Fibroblast of lung (primary cell): ENCODE data around the gene KLHDC4. TPM values are rescaled to one million over a fixed set of nuclear protein-coding genes. Genes with fewer than 3 reads are reported as not detected.
A peak's percentile ranks its signal among the peaks of the same experiment; 100 is the strongest.

ENCODE experiments used
- DNase-seq, 2 donors: peaks; one replicate each; pipeline versions ENCODE4 v3.0.0 to v3.0.0-alpha.2; 2010; ENCODE audit warnings: low read depth in 2 of 2
- H2AFZ ChIP-seq: 2 replicates; pipeline ENCODE4 v1.5.1; 2012; ENCODE audit warnings: low read length, control low read depth, inconsistent platforms
- H3K27ac ChIP-seq: 2 replicates; pipeline ENCODE4 v1.5.1; 2011; ENCODE audit warnings: low read length, control low read depth; ENCODE audit not compliant: insufficient read depth
- H3K27me3 ChIP-seq: 2 replicates; pipeline ENCODE4 v1.5.1; 2011; ENCODE audit warnings: mild to moderate bottlenecking, low read length; ENCODE audit not compliant: control insufficient read depth, insufficient read depth
- H3K36me3 ChIP-seq: 2 replicates; pipeline ENCODE4 v1.5.1; 2011; ENCODE audit warnings: low read length; ENCODE audit not compliant: control insufficient read depth, insufficient read depth
- H3K4me1 ChIP-seq: 2 replicates; pipeline ENCODE4 v1.5.1; 2011; ENCODE audit warnings: low read length; ENCODE audit not compliant: control insufficient read depth, insufficient read depth; ENCODE audit errors: extremely low read depth
- H3K4me2 ChIP-seq: 2 replicates; pipeline ENCODE4 v1.5.1; 2011; ENCODE audit warnings: low read length, control low read depth; ENCODE audit not compliant: insufficient read depth; ENCODE audit errors: extremely low read depth
- H3K4me3 ChIP-seq, 4 experiments: fragments of 200-600 bp in 1 of 4; sonication (generic) in 1 of 4; replicated peaks in 1 of 4; 2 replicates each; pipeline ENCODE4 v1.5.1; 2011 to 2016; ENCODE audit warnings: low read length in 4 of 4, low read depth in 3 of 4, mild to moderate bottlenecking in 3 of 4, control low read depth in 2 of 4, inconsistent platforms in 1 of 4, mixed read lengths in 1 of 4; ENCODE audit not compliant: insufficient read depth in 1 of 4; ENCODE audit errors: control extremely low read depth in 1 of 4
- H3K79me2 ChIP-seq: 2 replicates; pipeline ENCODE4 v1.5.1; 2012; ENCODE audit warnings: mild to moderate bottlenecking, low read length, inconsistent platforms; ENCODE audit not compliant: control insufficient read depth, insufficient read depth
- H3K9ac ChIP-seq: 2 replicates; pipeline ENCODE4 v1.5.1; 2011; ENCODE audit warnings: mild to moderate bottlenecking, low read length, control low read depth; ENCODE audit not compliant: insufficient read depth
- H3K9me3 ChIP-seq: 2 replicates; pipeline ENCODE4 v1.5.1; 2012; ENCODE audit warnings: low read depth, low read length; ENCODE audit not compliant: control insufficient read depth, insufficient read depth
- H4K20me1 ChIP-seq: 2 replicates; pipeline ENCODE4 v1.5.1; 2011; ENCODE audit warnings: low read length; ENCODE audit not compliant: control insufficient read depth, insufficient read depth; ENCODE audit errors: extremely low read depth
- CTCF ChIP-seq, 2 donors: IDR thresholded peaks in 1 of 2; conservative IDR thresholded peaks in 1 of 2; 1 replicate in 1 of 2; 2 replicates in 1 of 2; pipeline ENCODE4 v1.5.1; 2011 to 2012; ENCODE audit warnings: low read length in 2 of 2, control low read depth in 1 of 2, inconsistent platforms in 1 of 2, low read depth in 1 of 2, mild to moderate bottlenecking in 1 of 2
- EZH2 ChIP-seq: IDR thresholded peaks from 2 replicates; pipeline ENCODE4 v1.5.1; 2012; ENCODE audit warnings: low read length, control low read depth, mild to moderate bottlenecking; ENCODE audit errors: missing control alignments
- polyA plus RNA-seq, 2 donors: library from polyadenylated mRNA; depleted of rRNA in 1 of 2; stranded (reverse) in 1 of 2; unstranded in 1 of 2; fragments of >200 nt; gene quantifications; 2 replicates each; pipeline ENCODE4 v1.2.1, GENCODE V29; 2011 to 2012; ENCODE audit warnings: missing spikeins in 1 of 2
- total RNA-seq: library from RNA; depleted of rRNA; stranded (reverse); fragments of >200 nt; gene quantifications from 2 replicates; pipeline ENCODE4 v1.2.1, GENCODE V29; 2014

Gene KLHDC4
- total and polyA plus RNA-seq, 2 donors (not counting 1 experiment from before 2014, with no cell fraction given): 7.3 to 17.8 TPM

GRCh38 chr16:87794485-87795078 lies 28.8 kb upstream of the KLHDC4 start:
- no peak overlapping the region for H3K4me3 ChIP-seq
- peaks cover 6% of the 10 kb centered on the region for H3K4me1 ChIP-seq
- H2AFZ ChIP-seq: no peak overlapping the region
- peaks cover 11% of the 10 kb centered on the region for H3K27me3 ChIP-seq
- no peak overlapping the region for H3K9ac ChIP-seq
- TF ChIP-seq EZH2: no peak
- TF ChIP-seq CTCF (conservative IDR thresholded peaks at IDR 0.05 in 1 of 2, IDR thresholded peaks at IDR 0.05 in 1 of 2; ENCODE audit: low read depth in 1 of 2, low read length in 2 of 2): no peak
- no peaks in the 10 kb centered on the region for H3K79me2 ChIP-seq
- no peak overlapping the region for H3K4me2 ChIP-seq
- no peak for DNase-seq
- H3K9me3 ChIP-seq: no peaks in the 10 kb centered on the region
- H3K27ac ChIP-seq: no peak overlapping the region
- H4K20me1 ChIP-seq: no peaks in the 10 kb centered on the region
- H3K36me3 ChIP-seq: no peaks in the 10 kb centered on the region

GRCh38 chr16:87792205-87792565 lies 26.4 kb upstream of the KLHDC4 start:
- Histone ChIP-seq H3K4me1 (peaks cover 7% of the 10 kb centered on the region), H3K4me3 (no peak overlapping the region), H3K9me3 (no peaks in the 10 kb centered on the region), H2AFZ (no peak overlapping the region), H4K20me1 (no peaks in the 10 kb centered on the region), H3K36me3 (no peaks in the 10 kb centered on the region), H3K79me2 (no peaks in the 10 kb centered on the region), H3K27ac (no peak overlapping the region), H3K27me3 (peaks cover 11% of the 10 kb centered on the region), H3K9ac (no peak overlapping the region), H3K4me2 (no peak overlapping the region)
- no peak for TF ChIP-seq CTCF (conservative IDR thresholded peaks at IDR 0.05 in 1 of 2, IDR thresholded peaks at IDR 0.05 in 1 of 2; ENCODE audit: low read depth in 1 of 2, low read length in 2 of 2)
- no peak for TF ChIP-seq EZH2
- DNase-seq: no peak

GRCh38 chr16:87791295-87792204 lies 25.8 kb upstream of the KLHDC4 start:
- no peaks in the 10 kb centered on the region for H3K9me3 ChIP-seq
- peak overlapping the region; percentile 73 for H3K27ac ChIP-seq
- no peak for DNase-seq
- H2AFZ ChIP-seq: no peak overlapping the region
- no peaks in the 10 kb centered on the region for H3K79me2 ChIP-seq
- H3K9ac ChIP-seq: no peak overlapping the region
- H3K4me3 ChIP-seq: no peak overlapping the region
- H4K20me1 ChIP-seq: no peaks in the 10 kb centered on the region
- H3K4me1 ChIP-seq: peaks cover 7% of the 10 kb centered on the region
- H3K4me2 ChIP-seq: peak overlapping the region; percentile 35
- peaks cover 11% of the 10 kb centered on the region for H3K27me3 ChIP-seq
- no peaks in the 10 kb centered on the region for H3K36me3 ChIP-seq
- TF ChIP-seq CTCF (conservative IDR thresholded peaks at IDR 0.05 in 1 of 2, IDR thresholded peaks at IDR 0.05 in 1 of 2; ENCODE audit: low read depth in 1 of 2, low read length in 2 of 2): no peak
- no peak for TF ChIP-seq EZH2
